D721Med (cell line): ENCODE results near the gene RASL10A.

Source experiments
- DNase-seq: peaks from one replicate; pipeline ENCODE4 v3.0.0; 2011; ENCODE audit warnings: low spot score; ENCODE audit not compliant: insufficient read length
- FAIRE-seq: peaks from 2 replicates; lab custom pipeline; 2011; peaks lifted over from hg19 to GRCh38; lab: Jason Lieb, UNC
- TF ChIP-seq, protein P1 (sequence below): IDR thresholded peaks from 2 replicates; pipeline ENCODE4 v1.5.1; 2012; ENCODE audit warnings: mild to moderate bottlenecking, control low read depth; ENCODE audit not compliant: insufficient read depth; ENCODE audit errors: missing control alignments

RASL10A gene

DNA sequence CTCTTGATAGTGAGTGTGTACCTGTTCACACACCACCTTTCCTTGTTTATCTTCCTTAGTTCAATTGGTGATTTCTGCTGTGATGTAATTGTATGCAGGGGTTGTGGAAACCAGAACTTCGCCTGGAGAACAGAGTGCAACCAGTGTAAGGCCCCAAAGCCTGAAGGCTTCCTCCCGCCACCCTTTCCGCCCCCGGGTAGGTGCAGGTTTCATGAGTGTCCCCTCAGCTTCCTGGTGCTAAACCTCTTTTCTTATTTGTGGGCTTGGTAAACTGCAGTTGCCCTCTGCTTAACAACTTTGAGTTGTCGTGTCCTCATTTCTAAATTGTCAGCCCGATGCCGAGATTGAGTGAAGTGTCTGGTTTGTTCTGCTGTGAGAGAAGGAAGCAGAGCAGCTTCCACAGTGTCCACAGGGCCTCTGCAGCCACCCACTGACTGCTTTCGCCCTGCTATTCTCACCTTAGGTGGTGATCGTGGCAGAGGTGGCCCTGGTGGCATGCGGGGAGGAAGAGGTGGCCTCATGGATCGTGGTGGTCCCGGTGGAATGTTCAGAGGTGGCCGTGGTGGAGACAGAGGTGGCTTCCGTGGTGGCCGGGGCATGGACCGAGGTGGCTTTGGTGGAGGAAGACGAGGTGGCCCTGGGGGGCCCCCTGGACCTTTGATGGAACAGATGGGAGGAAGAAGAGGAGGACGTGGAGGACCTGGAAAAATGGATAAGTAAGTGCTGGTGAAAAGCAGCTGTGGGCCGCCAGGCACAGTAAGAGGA, 16.2 kb downstream of the RASL10A start:
- DNase-seq (no peak), FAIRE-seq (no peak)
- TF ChIP-seq, protein P1, sequence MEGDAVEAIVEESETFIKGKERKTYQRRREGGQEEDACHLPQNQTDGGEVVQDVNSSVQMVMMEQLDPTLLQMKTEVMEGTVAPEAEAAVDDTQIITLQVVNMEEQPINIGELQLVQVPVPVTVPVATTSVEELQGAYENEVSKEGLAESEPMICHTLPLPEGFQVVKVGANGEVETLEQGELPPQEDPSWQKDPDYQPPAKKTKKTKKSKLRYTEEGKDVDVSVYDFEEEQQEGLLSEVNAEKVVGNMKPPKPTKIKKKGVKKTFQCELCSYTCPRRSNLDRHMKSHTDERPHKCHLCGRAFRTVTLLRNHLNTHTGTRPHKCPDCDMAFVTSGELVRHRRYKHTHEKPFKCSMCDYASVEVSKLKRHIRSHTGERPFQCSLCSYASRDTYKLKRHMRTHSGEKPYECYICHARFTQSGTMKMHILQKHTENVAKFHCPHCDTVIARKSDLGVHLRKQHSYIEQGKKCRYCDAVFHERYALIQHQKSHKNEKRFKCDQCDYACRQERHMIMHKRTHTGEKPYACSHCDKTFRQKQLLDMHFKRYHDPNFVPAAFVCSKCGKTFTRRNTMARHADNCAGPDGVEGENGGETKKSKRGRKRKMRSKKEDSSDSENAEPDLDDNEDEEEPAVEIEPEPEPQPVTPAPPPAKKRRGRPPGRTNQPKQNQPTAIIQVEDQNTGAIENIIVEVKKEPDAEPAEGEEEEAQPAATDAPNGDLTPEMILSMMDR: no peak

DNA sequence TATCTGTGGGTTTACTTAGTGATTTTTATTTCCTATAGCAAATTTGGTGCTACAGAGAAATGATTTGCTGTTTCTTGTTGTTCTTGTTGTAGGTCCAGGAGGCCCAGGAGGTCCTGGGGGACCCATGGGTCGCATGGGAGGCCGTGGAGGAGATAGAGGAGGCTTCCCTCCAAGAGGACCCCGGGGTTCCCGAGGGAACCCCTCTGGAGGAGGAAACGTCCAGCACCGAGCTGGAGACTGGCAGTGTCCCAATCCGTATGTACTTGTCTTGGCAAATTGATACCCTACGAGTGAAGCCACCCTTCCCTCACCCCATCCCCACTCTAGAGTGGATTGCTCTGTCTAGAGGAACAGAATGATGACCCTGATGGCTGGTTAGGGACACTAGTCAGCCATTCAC, 16.9 kb downstream of the RASL10A start:
- FAIRE-seq (no peak), DNase-seq (no peak)
- TF ChIP-seq, protein P1: no peak

GRCh38 chr22:29292379-29292778, 23.1 kb downstream of the RASL10A start:
- TF ChIP-seq, protein P1: no peak
- FAIRE-seq: no peak
- DNase-seq: no peak

DNA sequence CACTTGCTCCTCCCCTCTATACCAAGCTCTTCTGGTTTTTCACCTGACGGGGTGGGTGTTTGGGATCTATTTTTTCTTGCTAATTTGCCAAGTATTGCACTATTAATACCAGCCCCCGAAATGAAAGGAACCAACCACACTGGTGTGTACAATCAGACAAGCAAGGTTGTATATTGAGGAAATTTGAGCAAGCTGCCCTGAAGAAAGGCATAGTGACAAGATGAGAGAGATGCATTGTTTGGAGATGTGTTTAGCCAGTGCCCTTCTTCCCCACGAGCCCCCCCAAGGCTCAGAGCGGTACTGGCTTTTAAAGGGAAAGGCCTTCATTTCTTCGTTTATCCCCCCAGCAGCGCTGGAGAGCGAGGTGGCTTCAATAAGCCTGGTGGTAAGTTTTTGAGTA, 24.3 kb downstream of the RASL10A start:
- TF ChIP-seq, protein P1: no peak
- DNase-seq (no peak), FAIRE-seq (no peak)

DNA sequence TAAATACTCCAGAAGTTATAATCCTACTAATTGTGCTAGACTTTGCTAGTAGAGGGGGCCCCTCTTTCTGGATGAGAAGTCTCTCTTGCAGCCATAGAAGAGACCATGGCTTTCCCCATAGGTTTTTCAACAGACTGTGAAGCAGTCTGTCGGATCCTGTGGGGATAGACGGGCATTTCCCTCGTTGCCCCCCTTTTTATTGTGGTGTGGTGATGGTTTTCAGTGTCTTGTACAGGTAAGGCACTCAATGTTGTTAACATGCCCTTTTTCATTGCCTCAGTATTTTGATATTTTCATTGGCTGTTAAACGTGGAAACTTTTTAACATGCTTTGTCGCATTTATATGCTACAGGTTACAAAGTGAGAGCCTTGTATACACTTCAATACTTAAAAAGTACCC, 25.4 kb downstream of the RASL10A start:
- no peak for DNase-seq
- no peak for FAIRE-seq
- TF ChIP-seq, protein P1: no peak

DNA sequence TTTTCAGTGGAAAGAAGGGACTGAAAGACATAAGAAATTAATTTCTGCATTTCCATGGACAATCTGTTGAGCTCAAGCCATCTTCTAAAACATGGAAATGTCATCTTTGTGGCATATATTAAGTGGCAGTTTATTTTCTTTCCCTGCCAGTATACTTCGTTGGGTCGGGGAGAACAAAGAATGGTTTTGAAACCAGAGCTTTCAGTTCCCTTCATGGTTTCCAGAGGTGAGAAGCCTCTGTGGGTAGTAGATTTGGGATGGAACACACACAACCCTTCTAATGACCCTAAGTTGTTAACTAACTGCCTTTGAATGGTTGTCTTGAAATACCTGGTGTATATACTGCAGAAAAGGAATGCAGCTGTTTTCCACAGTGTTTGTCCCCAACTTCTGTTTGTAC, 26.7 kb downstream of the RASL10A start:
- no peak for DNase-seq
- no peak for FAIRE-seq
- TF ChIP-seq, protein P1: no peak

- DNase-seq (no peak), FAIRE-seq (no peak)
- TF ChIP-seq, protein P1: no peak
Measured at GRCh38 chr22:29284196-29284595, 31.3 kb downstream of the RASL10A start.
